ENCODE data around the gene NOL7.

DNA sequence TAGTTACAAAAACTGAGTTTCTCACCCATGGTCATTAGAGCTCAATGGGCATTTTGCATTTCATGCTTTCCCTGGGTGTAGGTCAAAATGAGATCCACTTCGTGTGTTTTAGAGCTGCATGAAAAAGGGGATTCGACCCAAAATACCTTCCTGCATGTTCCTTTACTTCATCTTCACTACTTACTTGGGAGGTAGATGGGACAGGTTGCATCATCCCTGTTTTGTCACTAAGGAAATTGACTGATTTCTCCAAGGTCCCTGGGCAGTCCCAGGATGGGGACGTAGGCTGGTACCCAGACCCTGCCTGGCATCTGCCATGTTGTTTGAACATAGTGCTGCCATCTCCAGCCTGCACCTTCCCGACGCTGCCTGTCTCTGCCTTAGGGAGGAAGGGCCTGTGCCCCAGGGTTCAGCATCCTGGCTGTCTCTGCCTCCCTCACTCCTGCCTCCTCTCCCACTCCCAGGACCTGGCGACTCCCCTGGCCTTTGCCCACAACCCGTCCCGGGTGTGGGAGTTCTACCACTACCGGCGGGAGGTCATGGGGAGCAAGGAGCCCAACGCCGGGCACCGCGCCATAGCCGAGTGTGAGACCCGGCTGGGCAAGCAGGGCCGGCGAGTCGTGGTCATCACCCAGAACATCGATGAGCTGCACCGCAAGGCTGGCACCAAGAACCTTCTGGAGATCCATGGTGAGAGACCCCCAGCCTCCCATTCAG is 23.8 kb upstream of the NOL7 start:
- TF ChIP-seq, protein P1, sequence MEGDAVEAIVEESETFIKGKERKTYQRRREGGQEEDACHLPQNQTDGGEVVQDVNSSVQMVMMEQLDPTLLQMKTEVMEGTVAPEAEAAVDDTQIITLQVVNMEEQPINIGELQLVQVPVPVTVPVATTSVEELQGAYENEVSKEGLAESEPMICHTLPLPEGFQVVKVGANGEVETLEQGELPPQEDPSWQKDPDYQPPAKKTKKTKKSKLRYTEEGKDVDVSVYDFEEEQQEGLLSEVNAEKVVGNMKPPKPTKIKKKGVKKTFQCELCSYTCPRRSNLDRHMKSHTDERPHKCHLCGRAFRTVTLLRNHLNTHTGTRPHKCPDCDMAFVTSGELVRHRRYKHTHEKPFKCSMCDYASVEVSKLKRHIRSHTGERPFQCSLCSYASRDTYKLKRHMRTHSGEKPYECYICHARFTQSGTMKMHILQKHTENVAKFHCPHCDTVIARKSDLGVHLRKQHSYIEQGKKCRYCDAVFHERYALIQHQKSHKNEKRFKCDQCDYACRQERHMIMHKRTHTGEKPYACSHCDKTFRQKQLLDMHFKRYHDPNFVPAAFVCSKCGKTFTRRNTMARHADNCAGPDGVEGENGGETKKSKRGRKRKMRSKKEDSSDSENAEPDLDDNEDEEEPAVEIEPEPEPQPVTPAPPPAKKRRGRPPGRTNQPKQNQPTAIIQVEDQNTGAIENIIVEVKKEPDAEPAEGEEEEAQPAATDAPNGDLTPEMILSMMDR (IDR thresholded peaks at IDR 0.05 in 2 of 3, conservative IDR thresholded peaks at IDR 0.05 in 1 of 3; ENCODE audit: insufficient read depth in 2 of 3, low read depth in 1 of 3, low read length in 3 of 3): no peak
- TF ChIP-seq ZNF436 (CRISPR knock-in tag; IDR thresholded peaks at IDR 0.05): no peak
- TF ChIP-seq ZC3H8 (IDR thresholded peaks at IDR 0.05): no peak
- no peak for TF ChIP-seq MAX (CRISPR knock-in tag; IDR thresholded peaks at IDR 0.05)
- TF ChIP-seq BRF1 (IDR thresholded peaks at IDR 0.05; ENCODE audit: borderline replicate concordance, extremely low read depth, insufficient read length): no peak
- no peak for TF ChIP-seq HNRNPK (IDR thresholded peaks at IDR 0.05; ENCODE audit: low read depth, low read length, poor library complexity, severe bottlenecking)
- TF ChIP-seq FOXA1 (IDR thresholded peaks at IDR 0.05; ENCODE audit: borderline replicate concordance): no peak
- TF ChIP-seq SIN3B (IDR thresholded peaks at IDR 0.05; ENCODE audit: low read depth): no peak
- no peak for TF ChIP-seq ASH1L (IDR thresholded peaks at IDR 0.05; ENCODE audit: borderline replicate concordance, low read depth, partially characterized antibody)
- TF ChIP-seq NCOR1 (IDR thresholded peaks at IDR 0.05): no peak
- no peak for TF ChIP-seq CEBPB (tag; IDR thresholded peaks at IDR 0.05)
